ENCODE results near the gene TAS2R7.
"Not testable (repeated sequence)": the region's sequence is repeated elsewhere in the genome, so short reads cannot be mapped to it uniquely, and the experiment has no call there.

TAS2R7 gene

DNA sequence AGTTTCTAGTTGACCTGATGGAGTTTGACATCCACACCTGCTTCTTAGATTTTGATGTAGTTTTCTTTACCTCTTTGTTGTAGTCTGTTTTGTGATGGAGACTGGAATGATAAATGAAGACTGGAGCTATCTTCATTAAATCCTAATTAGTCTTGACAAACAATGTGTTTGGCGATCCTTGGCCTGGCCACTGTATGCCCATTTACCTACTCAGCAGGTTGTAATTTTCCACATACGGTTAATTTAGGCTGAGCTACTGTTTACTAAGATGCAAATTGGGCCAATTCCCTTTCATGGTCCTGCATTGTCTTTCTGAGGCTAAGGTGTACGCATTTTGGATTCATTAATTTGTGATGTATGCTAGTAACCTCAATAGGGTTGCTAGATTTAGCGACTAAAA lies at the start of gene TAS2R7:
TAS2R7 (minus strand) TSS at position 41 of the 400 bp plus-strand sequence. CDS start 57 bp downstream, outside the sequence.
- DNase-seq (ENCODE audit: low read depth in 2 of 2) = no peak

- no peak for DNase-seq (ENCODE audit: low read depth in 2 of 2)
Observed at GRCh38 chr12:10851243-10851858, 48.9 kb upstream of the TAS2R7 start.

DNA sequence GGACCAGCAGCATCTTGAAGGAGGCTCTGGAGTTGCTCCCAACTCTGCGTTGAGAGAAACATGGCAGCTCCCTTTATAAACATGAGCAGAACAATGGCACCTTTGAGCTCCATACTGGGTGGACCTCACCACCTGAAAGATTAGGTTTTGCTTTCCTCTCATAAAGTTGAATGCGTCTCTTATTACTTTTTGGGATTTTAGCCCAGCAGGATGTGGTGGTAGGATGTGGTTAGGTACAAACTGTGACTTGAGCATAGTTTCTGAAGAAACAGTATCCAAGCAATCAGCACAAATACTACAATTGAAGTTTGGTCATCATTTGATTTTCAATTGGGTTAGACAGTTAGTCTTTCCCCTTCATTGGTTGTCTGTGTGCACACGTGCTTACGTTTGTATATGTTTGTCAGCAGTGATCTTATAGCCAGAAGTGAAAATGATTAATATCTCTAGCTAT lies 47.0 kb upstream of the TAS2R7 start, which contains the start of gene PRR4:
PRR4 (minus strand) TSS at position 51 of the 454 bp plus-strand sequence; CDS start at position 13, 38 bp downstream.
- DNase-seq (ENCODE audit: low read depth in 2 of 2) = no peak

DNA sequence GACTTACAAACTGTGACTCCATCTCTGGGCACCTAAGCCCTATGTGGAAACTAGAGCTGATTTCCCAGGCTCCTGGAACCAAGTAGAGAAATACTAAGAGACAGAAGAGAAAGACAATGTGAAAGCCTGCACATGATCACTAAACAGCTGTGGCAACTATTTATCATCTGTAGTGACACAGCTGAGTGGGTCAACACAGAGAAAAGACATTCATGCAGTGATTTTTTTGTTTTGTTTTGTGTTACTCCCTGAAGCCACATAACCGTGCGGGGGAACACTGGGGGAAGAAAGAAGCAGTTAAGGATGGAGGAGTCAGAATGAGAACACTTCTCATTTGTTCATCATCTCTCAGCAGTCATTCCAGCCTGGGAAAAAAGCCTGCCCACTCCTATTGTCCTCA lies 45.3 kb upstream of the TAS2R7 start:
- no peak for DNase-seq (ENCODE audit: low read depth in 2 of 2)

DNA sequence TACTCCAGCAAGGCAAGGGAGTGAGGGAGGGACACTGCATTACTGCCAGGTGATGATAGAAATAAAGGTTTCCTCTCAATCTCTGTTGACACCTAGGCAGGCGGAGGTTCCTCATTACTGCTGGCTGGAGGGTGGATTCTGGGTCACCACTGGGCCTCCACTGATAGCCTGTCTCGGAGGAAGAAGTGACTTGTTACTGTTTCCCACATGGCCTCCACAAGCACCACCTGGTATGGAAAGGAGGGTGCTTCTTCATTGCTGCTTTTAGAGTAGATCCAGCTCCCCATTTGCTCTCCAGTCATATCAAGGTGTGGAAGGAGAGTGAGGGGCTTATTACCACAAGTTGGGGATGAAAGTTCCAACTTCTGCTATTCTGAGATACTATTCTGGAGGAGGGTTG lies 40.4 kb upstream of the TAS2R7 start:
- no peak for DNase-seq (ENCODE audit: low read depth in 2 of 2)

- no peak for DNase-seq (ENCODE audit: low read depth in 2 of 2)
Observed at GRCh38 chr12:10838461-10838860, 36.0 kb upstream of the TAS2R7 start.

DNA sequence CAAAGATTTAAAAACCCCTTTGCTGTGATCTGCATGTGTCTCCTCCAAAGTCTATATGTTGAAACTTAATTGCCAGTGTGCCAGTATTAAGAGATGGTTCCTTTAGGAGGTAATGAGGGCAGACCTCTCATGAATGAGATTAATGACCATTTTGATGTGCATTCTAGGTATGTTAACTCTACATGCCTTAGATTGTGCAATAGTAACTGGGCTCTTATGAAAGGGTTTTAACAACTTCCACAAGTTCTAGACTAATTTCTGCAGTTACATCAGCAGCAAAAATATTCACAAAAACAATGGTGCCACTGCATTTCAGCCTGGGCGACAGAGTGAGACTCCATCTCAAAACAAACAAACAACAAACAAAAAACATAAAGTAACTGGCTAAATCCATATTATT lies 27.6 kb upstream of the TAS2R7 start:
- DNase-seq (ENCODE audit: low read depth in 2 of 2) = peak in 1 of 2 experiments; percentile 3

GRCh38 chr12:10826258-10826657 lies 23.8 kb upstream of the TAS2R7 start, which contains the start of gene TAS2R10:
Gene TAS2R10, minus strand, starts transcription at chr12:10826358. Its CDS starts 89 bp downstream, at chr12:10826269.
- no peak for DNase-seq (ENCODE audit: low read depth in 2 of 2)

DNA sequence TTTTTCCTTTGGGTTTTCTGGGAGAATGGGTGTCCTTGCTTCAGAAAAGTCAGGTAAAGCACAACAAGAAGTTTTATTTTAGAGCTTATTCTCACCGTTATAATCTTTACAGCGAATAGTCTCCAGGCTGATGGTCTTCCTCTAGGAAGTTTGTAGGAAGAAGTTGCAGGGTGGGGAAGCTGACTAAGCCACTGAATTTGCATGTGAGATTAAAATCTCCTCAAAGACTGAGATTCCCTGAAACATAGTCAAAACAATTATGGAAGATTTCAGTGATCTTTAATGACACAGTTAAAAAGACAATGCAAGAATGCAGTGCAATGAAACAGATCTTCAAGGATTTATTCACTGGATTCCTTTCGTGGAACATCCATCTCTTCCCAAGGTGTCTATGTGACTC lies 22.5 kb upstream of the TAS2R7 start:
- DNase-seq (ENCODE audit: low read depth in 2 of 2) = no peak

DNA sequence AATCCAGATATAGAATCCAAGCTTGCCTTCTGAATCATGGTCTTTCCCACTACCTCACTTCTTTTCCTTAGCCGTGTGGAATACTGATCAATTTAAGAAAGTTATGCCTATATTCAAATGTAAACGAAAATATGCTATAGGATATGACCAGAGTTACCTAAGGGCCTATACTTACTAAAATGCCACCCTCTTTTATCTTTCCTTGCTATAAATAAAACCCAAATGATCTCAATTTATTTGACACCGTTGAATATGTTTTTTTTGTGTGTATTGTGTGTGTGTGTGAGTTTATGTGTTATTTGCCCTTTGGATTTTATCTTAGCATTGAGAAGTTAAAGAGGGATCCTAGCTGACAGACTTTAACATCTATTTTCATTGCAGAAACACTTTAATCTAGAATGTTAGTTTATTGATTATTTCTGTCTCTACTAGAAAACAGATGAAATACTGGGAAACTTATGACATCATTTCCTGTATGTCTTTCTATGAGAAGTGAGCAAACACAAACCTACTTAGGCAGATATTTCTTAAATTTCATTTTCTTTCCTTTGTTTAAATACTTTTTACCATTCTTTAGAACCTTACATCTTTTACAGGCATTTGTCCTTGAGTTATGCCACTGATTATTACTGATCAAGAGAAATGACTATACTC lies 9.6 kb upstream of the TAS2R7 start:
- DNase-seq (ENCODE audit: low read depth in 2 of 2) = no peak

DNA sequence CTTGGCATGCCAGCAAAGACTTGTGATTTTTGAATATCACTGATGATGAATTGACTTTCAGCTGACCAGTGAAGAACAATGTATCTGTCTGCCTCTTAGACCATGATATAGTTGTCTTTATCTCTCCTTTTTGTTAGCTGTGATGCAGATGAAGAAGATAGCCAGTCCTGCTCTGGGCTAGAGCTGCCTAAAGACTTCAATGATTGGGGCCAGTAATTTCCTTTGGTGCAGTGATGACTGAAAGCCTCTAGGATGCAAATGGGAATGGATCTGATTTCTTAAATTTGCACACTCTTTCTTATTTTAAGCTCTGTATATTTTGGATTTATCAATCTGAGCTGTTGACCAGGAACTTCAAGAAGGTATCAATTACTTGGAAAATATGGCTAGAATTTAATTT lies 7.6 kb upstream of the TAS2R7 start, which contains the start of gene TAS2R9:
TAS2R9 (minus strand) TSS at position 101 of the 400 bp plus-strand sequence; CDS start at position 8, 93 bp downstream.
- no peak for DNase-seq (ENCODE audit: low read depth in 2 of 2)

DNA sequence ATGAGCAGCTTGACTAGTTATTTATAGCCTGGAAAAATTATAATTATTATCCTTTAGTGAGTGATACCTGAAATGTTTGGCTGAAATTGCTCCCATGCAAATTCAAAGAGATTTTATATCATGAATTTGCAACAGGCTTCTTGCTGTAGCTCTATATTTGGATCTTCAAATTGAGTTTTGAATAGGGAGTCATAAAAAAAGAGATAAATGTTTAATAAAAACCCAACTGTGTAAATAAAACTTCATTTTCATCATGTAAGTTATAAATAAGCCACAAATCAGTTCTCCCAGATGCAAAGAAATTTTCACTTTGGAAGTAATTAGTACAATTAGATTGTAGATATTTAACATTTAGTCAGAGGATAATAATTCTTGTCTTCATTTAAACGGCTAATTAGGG lies 4.8 kb upstream of the TAS2R7 start, which contains the start of gene TAS2R8:
TAS2R8 (minus strand) TSS at position 101 of the 400 bp plus-strand sequence. CDS start 306 bp downstream, outside the sequence.
- no peak for DNase-seq (ENCODE audit: low read depth in 2 of 2)

GRCh38 chr12:10801741-10802140 lies 686 bp downstream of the TAS2R7 start:
- no peak for DNase-seq (ENCODE audit: low read depth in 2 of 2)

GRCh38 chr12:10794222-10794621 lies 8.2 kb downstream of the TAS2R7 start:
- no peak for DNase-seq (ENCODE audit: low read depth in 2 of 2)

DNA sequence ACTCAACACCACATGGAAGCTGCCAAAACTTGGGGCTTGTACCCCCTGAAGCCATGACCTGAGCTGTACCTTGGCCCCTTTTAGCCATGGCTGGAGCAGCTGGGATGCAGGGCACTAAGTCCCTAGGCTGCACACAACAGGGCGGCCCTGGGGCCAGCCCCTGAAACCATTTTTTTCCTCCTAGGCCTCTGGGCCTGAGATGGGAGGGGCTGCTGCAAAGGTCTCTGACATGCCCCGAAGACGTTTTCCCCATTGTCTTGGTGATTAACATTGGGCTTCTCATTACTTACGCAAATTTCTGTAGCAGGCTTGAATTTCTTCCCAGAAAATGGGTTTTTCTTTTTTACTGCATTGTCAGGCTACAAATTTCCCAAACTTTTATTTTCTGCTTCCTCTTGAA lies 10.7 kb downstream of the TAS2R7 start:
- DNase-seq (ENCODE audit: low read depth in 2 of 2) = not testable (repeated sequence)

GRCh38 chr12:10783252-10783651 lies 19.2 kb downstream of the TAS2R7 start:
- no peak for DNase-seq (ENCODE audit: low read depth in 2 of 2)

DNA sequence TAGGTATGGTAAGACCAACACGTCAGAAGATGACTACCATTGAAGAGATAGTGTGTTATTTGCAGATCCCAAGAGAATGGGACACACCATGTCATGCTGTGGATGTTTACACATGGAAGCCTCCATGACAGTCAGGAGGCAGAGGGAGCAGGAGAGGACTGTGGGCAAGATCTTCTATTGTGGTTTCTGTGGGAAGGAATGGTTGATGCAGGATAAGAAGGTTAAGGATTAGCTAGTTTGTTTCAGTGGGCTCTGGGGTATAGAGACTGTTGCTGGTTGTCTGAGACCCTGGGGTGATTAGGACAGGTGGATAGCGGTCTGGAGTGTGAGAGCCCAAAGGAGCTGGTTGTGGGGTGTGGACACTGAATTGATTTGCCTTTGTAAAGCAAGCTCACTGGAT lies 23.3 kb downstream of the TAS2R7 start:
- DNase-seq (ENCODE audit: low read depth in 2 of 2) = no peak

GRCh38 chr12:10771132-10771733 lies 31.2 kb downstream of the TAS2R7 start:
- peak in 1 of 2 experiments; percentile 8 for DNase-seq (ENCODE audit: low read depth in 2 of 2)

DNA sequence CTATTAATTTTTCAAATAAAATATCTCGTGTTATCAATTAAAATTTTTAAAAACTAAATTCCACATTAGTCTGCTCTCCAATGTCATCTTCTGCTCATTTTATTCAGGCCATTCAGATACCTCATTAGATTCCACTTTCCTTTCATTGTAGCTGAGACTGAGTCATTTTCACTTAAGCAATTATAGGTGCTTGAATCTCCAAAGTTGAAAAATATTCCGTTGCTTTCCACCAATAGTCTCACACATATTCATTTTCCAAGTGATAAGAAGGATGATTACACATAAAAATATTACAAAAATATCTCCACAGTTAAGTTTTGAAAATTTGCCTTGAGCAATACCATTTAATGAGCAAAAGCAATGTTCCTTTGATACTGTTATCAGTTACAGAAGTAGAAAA lies 42.8 kb downstream of the TAS2R7 start:
- no peak for DNase-seq (ENCODE audit: low read depth in 2 of 2)

DNA sequence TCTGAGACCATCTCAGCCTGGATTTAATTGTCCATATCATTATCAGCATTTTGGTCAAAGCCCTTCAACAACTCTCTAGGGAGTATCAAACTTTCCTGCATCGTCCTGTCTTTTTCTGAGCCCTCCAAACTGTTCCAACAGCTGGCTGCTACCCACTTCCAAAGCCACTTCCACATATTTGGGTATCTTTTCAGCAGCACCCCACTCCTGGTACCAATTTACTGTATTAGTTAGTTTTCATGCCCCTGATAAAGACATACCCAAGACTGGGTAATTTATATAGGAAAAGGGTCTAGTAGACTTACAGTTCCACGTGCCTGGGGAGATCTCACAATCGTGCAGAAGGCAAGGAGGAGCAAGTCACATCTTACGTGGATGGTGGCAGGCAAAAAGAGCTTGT lies 46.2 kb downstream of the TAS2R7 start:
- DNase-seq (ENCODE audit: low read depth in 2 of 2) = no peak

GRCh38 chr12:10753059-10753458 lies 49.4 kb downstream of the TAS2R7 start:
- DNase-seq (ENCODE audit: low read depth in 2 of 2) = peak in 1 of 2 experiments; percentile 9

All from fibroblast of skin of left quadriceps (primary cell).